ENCODE measurements around the gene MPV17.
"Not testable (repeated sequence)": the region's sequence is repeated elsewhere in the genome, so short reads cannot be mapped to it uniquely, and the experiment has no call there.

Gene MPV17

DNA sequence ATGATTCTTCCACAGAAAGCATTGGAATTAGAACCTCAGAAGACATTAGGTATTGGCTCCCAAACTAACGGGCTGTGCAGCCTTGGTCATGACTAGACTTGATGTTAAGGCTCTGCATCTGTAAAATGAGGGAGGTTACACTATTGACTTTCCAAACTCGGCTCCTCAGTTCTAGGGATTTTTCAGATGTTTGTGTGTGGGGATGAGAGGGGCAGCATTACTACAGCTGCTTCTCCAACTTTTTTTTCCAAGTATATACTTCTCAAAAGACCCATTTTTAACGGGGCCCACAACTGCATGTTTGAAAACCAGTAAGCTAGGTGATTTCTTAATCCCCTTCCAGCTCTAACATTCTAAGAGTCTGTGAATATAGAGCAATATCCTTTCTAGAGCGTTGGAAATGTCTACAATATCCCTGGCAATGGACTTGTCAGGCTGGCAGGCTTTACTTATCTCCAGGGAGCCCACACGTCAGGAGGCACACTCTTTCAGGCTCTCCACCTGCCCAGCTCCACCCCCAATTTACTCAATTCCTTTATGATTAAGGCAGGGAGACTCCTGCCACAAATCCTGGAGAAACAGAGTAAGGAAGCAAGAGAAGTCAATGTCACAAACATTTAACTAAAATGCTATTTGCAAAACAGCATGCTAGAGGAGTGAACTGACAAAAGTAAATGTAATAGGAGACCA is 844 bp upstream of the MPV17 start:
- no peak for DNase-seq (ENCODE audit: low spot score)

DNA sequence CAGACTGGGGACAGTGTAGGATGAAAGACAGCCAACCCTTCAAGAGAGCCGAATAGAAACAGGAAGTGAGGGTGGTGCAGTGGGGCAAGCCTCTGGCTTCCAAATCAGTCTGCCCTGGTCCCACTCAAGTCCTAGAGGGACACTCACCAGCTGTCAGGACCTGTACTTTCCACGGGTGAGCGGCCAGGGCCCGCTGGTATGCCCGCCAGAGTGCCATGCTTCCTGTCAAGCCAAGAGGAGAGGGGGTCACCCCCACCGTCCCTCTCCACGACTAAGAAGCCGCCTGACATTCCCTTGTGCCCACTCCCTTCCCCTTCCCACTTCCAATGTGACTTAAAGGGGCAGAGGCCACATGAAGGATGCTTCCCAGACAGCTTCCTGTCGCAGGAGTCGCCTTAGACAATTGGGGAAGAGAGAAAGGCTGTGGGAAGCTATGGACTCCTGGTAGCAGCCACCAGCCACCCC is 564 bp downstream of the MPV17 start:
- peak; percentile 58 for DNase-seq (ENCODE audit: low spot score)

DNA sequence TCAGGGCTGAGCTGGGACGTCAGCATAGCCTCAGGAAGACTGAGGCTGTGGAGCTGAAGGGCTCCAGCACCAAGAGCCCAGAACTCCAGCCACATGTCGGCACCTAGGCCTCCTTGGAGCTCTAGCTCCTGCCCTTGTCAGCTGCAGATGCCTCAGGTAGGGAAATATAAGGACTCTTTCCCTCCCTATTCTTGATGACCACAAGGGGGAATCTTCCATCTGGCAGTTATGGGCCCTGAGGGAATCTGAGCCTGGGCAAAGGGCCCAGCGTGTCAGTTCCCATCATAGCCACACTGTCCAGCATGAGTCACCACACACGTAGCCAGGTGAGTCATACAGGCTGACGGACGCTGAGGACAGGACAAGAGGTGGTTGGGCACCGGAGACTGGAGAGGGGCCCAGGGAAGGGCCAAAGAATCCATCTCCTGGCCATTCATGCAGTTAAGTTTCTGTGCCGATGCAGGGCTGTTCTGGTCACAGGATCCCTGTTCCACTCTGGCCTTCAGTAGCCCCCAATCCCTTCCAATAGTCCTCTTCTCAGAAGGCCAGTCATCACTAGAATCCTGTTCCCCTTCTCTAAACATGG is 1.8 kb downstream of the MPV17 start:
- no peak for DNase-seq (ENCODE audit: low spot score)

DNA sequence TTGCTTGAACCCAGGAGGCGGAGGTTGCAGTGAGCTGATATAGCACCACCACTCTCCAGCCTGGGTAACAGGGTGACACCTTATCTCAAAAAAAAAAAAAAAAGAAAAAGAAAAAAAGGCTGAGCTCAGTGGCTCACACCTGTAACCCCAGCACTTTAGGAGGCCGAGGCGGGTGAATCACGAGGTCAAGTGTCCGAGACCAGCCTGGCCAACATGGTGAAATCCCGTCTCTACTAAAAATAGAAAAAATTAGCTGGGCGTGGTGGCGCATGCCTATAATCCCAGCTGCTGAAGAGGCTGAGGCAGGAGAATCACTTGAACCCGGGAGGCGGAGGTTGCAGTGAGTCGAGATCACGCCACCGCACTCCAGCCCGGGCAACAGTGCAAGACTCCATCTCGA is 3.1 kb downstream of the MPV17 start:
- DNase-seq (ENCODE audit: low spot score): not testable (repeated sequence)

DNA sequence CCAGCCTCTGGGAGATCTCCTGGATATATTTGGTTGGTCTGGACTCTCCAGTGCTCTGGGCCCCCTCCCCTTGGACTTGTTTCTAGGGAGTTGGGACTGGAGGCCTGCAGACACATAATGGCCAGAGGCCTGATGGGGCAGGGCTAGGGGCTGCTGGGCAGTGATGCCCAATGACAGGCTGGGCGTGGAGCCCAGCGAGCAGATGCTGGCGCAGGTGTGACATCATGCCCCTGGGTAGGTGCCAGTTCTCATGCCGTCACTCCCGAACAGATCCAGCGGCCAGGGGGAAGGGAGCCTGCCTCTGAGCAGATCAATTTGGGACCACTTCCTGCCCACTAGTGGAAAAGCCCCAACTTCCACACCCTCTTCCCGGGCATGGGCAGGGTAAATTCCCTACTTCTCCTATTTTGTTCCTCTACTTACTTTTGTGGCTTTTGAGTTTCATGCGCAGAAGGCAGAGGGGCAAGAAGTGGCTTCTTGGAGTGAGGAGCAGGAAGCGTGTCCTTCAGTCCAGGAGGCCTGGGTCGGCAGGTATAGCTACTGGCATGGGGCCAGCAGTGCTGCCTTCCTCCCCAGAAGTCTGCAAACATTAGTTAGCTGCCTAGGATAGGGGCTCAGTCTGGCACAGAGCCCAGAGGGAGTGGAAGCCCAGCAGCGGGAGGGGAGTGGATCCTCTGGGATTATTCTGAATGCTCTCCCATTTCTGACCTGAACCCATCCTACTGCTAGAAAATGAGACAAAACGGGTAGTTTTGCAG is 6.1 kb downstream of the MPV17 start:
- DNase-seq (ENCODE audit: low spot score): no peak

DNA sequence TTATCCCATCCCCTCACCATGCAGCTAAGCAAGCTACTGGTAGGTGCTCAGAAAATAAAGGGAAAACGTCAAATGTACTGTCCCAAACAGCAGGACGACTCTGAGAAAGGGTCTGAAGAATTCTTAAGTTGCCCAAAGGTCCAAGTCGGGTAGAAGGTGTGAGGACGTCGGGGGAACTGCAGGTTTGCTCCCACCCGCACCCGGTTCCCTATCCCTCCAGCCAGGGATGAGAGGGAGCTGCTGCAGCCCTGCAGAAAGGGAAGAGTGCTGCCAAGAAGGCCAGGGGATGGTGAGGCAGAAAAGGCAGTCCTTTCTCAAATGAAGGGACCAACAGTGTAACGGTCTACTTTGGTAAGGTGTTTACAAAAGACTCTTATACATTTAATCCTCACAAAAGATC is 7.8 kb downstream of the MPV17 start:
- no peak for DNase-seq (ENCODE audit: low spot score)

DNA sequence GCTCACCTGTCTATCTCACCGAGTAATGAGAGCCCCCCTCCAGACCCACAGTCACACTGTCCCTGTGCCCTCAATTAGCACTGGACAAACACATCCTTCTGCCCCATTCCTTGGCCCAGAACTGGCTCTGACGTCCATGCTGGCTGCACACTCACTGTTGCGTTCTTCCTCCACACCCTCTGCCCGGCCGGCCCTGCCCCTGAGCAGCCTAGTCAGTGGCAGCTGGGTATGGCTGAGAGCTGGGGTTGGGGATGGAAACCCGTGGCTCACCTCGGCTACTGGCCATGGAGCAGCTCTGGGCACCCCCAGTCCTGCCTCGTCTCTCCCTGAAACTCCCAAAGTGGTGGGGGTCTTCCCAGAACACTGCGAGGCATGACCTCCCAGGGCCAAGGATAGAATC is 8.2 kb downstream of the MPV17 start:
- DNase-seq (ENCODE audit: low spot score): no peak

DNA sequence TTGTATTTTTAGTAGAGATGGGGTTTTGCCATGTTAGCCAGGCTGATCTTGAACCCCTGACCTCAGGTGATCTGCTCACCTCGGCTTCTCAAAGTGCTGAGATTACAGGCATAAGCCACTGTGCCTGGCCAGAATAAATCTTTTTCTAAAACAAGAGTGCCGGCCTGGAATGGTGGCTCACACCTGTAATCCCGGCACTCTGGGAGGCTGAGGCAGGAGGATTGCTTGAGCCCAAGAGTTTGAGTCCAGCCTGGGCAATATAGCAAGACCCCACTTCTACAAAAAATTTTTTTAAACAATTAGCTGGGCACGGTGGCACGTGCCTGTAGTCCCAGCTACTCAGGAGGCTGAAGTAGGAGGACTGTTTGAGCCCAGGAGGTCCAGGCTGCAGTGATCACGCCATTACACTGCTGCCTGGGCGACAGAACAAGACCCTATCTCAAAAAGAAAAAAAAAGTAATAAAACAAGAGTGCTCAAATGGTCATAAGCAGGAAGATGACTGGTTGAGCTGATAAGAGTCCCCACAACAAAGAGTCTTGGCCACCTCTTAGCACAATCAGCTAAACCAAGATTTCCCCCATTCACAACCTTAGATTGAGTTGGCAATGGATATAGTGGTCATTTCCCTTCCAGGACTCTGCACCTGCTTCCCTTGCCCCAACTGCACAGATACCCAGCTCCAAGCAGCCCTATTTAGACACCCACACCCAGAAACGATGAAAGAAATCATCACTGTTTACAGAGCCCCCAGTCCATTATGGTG is 8.8 kb downstream of the MPV17 start:
- DNase-seq (ENCODE audit: low spot score): no peak

DNA sequence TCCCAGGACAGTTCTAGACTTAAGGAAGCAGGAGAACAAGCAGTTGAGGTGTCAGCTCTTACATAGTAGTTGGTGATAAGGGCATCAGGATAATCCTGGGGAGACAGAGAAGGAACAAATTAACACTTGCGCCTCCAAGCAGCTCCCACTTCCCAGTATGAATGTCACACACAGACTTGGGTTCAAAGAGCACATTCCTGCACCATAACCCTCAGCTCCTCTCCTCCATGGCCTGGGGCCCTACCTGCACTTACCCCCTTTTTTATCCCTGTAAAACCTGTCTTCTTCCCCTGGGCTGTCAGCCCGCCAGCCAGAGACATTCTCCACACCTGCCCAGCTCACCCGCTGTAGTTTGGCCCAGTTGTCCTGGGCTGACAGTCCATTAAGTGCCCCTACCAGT is 10.7 kb downstream of the MPV17 start:
- DNase-seq (ENCODE audit: low spot score): no peak

DNA sequence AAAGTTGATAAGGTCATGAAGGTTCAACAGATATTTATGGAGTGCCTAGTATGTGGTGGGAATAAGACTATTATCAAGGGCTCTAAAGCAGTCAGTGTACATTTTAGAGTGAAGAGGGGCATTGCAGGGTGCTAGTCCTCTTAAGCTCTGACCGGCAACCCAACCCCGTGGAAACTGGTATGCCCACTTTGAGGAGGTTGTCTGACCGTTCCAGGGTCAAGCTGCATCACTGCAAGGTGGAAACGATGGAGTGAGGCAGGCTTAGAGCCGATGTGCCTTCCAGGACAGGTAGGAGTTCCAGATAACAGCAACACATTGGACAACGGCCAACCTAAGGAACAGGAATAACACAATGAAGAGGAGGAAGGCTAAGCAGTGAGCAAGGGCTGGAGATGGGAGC is 13.2 kb downstream of the MPV17 start:
- DNase-seq (ENCODE audit: low spot score): no peak

DNA sequence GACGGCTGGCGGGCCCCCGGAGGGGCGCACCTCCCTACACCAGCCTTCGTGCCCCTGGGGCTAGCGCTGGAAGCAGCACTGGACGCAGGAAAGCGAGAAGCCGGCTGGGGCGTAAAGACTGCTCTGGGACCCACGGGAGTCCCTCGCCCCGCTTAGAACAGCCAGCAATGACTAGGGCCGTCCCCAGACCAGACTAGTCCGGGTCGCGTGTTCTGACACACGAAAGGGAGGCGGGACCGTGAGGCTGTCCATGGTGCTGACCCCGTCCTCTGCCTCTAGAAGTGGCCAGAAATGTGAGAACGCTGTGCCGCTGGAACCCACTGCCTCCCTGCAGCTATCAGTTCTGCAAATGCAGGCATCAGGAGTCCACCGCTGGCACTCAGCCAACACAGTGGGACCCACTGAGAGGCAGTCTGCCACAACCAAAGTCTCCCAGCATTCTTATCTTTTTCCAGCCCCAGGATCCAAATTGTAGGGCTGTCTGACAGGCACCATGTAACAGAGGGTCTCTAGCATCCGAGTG is 14.5 kb downstream of the MPV17 start, which contains the start of gene UCN:
Gene UCN, minus strand, starts transcription at position 87 of the 523 bp plus-strand sequence. CDS start 550 bp downstream, outside the sequence.
- no peak for DNase-seq (ENCODE audit: low spot score)

DNA sequence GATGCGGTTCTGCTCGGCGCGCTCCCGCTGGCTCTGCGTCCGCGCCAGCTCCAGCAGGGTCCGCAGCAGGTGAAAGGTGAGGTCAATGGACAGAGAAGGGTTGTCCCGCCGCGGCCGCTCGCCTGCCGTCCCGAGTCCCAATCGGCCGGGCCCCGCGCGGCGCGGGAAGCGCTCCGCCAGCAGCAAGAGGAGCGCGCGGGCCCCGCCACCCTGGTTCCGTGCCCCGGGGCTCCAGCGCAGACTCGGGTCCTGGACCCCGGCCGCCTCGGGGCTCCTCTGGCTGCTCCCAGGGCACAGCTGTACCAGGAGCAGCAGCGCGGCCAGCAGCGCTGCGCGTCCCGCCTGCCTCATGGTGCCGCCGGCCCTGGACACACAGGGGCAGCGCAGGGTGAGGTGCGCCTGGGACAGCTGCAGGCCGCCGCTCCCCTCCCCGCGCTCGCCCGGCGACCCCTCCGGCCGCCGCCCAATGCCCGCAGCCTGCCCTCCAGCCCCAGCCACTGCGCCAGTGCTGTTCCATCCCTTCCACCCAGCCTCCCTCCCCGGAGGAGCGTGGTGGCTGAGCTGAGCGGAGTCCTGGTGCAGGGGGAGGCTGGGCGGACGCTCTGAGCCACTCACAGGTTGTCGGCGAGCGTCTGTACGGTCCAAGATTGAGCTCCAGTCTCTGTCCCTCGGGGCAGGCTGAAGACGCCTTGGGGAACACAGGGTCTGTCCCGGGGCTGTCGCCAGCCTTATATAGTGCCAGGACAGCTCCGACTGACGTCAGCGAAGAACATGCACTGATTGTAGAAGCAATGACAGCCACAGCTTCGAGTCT is 15.1 kb downstream of the MPV17 start:
- no peak for DNase-seq (ENCODE audit: low spot score)

DNA sequence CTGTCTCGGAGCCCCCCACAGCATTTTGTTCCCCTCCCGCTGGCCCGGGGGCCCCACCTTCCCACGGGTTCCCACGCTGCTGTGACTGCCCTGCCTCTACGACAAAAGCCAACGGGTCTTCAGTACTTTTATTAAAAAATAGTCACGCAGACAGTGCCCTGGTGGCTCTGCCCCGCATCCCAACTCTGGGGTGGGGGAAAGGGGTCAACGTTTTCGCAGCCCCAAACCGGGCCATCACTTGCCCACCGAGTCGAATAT is 15.7 kb downstream of the MPV17 start:
- DNase-seq (ENCODE audit: low spot score): no peak

DNA sequence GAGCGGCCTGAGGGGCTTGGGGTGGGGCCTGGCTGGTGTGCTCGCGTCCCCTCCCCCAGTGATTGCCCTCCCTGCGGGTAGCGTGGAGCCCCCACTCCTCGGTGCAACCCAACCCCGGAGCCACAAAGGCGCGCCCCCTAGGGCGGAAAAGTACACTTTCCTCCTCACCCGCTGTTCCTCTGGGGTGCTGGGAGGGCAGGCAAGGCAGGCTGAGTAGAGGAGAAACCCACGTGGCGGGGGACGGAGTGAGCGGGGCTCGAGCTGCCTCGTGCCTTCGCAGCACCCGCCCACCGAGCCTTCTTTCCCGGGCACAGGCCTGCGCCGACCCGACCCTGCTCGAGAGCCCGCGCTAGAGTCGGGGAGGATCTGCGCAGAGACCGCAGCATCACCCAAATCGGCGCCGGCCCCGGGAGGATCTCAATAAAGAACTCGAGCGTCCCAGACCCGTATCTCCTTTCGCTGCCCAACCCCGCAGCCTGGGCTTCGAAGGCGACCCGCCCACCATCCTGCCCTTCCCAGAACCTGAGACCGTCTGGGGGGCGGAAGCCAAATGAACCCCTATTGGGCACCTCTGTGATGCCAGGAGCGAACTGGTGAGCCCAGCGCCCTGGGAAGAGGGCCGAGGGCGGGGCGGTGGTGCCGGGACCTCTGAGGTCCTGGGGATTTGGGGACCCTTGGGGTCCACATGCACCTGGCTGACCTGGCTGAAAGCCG is 16.2 kb downstream of the MPV17 start:
- no peak for DNase-seq (ENCODE audit: low spot score)

DNA sequence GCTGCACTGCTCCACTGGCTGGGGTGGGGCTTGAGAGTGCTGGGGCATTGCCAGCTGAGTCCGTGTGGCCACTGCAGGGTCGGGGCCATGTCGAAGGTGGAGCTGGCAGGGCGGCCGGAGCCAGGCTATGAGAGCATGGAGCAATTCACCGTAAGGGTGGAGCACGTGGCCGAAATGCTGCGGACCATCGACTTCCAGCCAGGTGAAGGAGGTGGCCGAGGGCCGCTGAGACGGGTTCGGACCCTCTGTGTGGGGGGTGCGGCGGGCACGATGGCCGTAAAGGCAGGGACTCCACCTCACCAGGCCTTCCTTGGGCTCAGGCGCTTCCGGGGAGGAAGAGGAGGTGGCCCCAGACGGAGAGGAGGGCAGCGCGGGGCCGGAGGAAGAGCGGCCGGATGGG is 16.8 kb downstream of the MPV17 start:
- no peak for DNase-seq (ENCODE audit: low spot score)

DNA sequence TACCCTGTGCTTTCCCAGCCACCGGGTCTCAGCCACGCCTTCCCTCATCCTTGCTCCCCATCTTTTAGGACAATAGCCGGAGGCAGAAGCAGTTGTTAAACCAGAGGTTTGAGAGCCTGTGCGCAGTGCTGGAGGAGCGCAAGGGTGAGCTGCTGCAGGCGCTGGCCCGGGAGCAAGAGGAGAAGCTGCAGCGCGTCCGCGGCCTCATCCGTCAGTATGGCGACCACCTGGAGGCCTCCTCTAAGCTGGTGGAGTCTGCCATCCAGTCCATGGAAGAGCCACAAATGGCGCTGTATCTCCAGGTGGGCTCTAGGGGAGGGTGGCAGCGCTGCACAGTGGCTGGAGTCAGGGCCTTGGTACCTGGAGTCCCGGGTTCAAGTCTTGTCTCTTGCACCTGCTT is 17.4 kb downstream of the MPV17 start:
- DNase-seq (ENCODE audit: low spot score): no peak

DNA sequence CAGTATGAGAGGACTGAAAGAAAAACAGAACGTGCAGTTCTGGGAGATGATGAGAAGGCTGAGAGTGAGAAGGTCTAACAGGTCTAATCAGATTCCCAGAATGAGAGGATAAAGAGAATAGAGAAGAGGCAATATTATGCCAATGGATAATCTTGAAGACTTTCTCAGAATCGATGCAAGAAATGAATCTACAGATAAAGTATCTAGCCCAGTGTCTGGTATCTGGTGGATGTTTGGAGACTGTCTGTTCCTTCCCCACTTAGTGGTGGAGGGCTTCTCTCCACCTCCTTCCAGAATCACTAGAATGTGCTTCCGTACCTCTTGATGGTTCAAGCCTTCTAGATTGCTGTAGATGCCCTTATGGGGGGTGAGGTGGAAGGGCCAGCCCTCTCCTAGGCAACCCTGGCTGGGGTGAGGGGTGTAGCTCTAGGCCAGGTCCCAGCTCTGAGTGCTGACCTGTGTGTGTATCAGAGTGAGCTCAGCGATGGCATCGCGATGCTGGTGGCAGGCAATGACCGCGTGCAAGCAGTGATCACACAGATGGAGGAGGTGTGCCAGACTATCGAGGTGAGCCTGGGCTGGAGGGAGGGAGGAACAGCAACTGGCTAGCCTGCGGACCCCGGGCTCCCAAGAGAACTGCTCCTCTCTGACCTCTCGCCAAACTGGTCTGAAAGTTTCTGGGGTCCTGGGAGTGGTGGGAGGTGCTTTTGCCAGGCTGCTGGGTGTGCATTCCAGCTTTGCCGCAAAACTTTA is 18.2 kb downstream of the MPV17 start:
- DNase-seq (ENCODE audit: low spot score): no peak

DNA sequence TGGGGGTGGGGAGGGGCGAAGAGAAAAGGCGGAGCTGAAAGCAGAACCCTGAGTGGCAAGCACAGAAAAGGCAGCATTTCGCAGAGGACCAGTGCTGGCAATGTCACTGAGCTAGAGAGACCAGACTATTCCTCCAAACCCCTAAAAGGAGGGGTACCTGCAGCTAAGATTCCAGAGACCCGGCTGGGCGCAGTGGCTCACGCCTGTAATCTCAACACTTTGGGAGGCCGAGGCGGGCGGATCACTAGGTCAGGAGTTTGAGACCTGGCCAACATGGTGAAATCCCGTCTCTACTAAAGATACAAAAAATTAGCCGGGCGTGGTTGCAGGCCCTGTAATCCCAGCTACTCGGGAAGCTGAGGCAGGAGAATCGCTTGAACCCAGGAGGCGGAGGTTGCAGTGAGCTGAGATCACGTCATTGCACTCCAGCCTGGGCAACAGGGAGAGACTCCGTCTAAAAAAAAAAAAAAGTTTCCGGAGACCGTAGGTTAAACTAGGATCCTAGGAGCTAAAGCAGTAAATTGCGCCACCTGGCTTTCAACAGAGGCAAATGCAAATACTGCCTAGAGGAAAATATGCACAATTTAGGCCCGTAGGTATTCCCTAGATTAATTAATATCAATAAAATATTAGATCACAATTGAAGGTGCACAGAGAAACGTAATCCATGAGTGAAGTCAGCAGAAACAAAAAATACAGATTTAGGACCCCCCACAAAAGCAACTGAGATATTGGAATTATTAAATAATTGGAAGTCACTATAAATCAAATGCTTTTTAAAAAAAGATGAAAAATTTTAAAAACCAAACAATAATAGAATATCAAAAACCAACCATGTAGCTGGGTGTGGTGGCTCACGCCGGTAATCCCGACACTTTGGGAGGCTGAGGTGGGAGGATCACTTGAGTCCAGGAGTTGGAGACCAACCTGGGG is 19.5 kb downstream of the MPV17 start:
- peak; percentile 77 for DNase-seq (ENCODE audit: low spot score)

DNA sequence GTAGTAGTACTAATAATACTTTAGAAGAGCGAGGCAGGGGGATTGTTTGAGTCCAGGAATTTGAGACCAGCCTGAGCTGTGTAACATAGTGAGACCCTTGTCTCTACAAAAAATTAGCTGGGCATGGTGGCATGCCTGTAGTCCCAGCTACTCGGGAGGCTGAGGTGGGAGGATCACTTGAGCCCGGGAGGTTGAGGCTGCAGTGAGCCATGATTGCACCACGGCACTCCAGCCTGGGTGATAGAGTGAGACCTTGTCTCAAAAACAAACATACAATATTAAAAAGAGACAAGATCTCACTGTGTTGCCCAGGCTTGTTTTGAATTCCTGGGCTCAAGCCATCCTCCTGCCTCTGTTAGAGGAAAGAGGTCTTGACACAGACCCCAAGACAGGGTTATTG is 22.3 kb downstream of the MPV17 start:
- DNase-seq (ENCODE audit: low spot score): not testable (repeated sequence)
